Neural progenitor cell (in vitro differentiated cells): ENCODE measurements around the gene ADAM23. TPM values are rescaled to one million over a fixed set of nuclear protein-coding genes. Genes with fewer than 3 reads are reported as not detected.

ENCODE experiments used
- DNase-seq: peaks from one replicate; pipeline ENCODE4 v3.0.0-alpha.2; 2016; ENCODE audit warnings: low spot score
- H2AFZ ChIP-seq: fragments of 200-600 bp; sonication (generic); replicated peaks from 2 replicates; pipeline ENCODE4 v1.6.1; 2016; ENCODE audit warnings: antibody characterized with exemption
- H3F3A ChIP-seq: fragments of 200-600 bp; sonication (generic); 2 replicates; pipeline ENCODE4 v1.6.1; 2016; ENCODE audit warnings: antibody characterized with exemption, low read depth
- H3K27ac ChIP-seq: fragments of 200-600 bp; sonication (generic); 2 replicates; pipeline ENCODE4 v1.5.1; 2016; ENCODE audit warnings: mild to moderate bottlenecking
- H3K27me3 ChIP-seq: fragments of 200-600 bp; sonication (generic); 2 replicates; pipeline ENCODE4 v1.6.1; 2016; ENCODE audit warnings: mild to moderate bottlenecking, moderate library complexity
- H3K36me3 ChIP-seq: fragments of 200-600 bp; sonication (generic); 2 replicates; pipeline ENCODE4 v1.5.1; 2016
- H3K4me1 ChIP-seq: fragments of 200-600 bp; sonication (generic); 2 replicates; pipeline ENCODE4 v1.6.1; 2016; ENCODE audit warnings: mixed run types
- H3K4me2 ChIP-seq: fragments of 200-600 bp; sonication (generic); 2 replicates; pipeline ENCODE4 v1.6.1; 2016
- H3K4me3 ChIP-seq: fragments of 200-600 bp; sonication (generic); 2 replicates; pipeline ENCODE4 v1.5.1; 2016
- H3K79me2 ChIP-seq: fragments of 200-600 bp; sonication (generic); 2 replicates; pipeline ENCODE4 v1.6.1; 2016; ENCODE audit warnings: low read depth
- H3K9ac ChIP-seq: fragments of 200-600 bp; sonication (generic); 2 replicates; pipeline ENCODE4 v1.6.1; 2016
- H3K9me3 ChIP-seq: fragments of 200-600 bp; sonication (generic); 2 replicates; pipeline ENCODE4 v1.5.1; 2016; ENCODE audit warnings: low read depth
- H4K20me1 ChIP-seq: fragments of 200-600 bp; sonication (generic); 2 replicates; pipeline ENCODE4 v1.6.1; 2016; ENCODE audit warnings: low read depth
- H3K27ac Mint-ChIP-seq: 3 replicates; pipeline ENCODE4 v1.8.0; 2021; ENCODE audit warnings: mixed read lengths
- H3K27me3 Mint-ChIP-seq: 2 replicates; pipeline ENCODE4 v1.8.0; 2022; ENCODE audit warnings: low read depth, mild to moderate bottlenecking, inconsistent platforms, moderate library complexity, mixed read lengths; ENCODE audit not compliant: insufficient read depth
- H3K36me3 Mint-ChIP-seq: 3 replicates; pipeline ENCODE4 v1.8.0; 2021; ENCODE audit warnings: mixed read lengths
- H3K4me1 Mint-ChIP-seq: 3 replicates; pipeline ENCODE4 v1.8.0; 2021; ENCODE audit warnings: mixed read lengths
- H3K4me3 Mint-ChIP-seq: 3 replicates; pipeline ENCODE4 v1.8.0; 2021; ENCODE audit warnings: mild to moderate bottlenecking, moderate library complexity, mixed read lengths
- H3K9me3 Mint-ChIP-seq: 3 replicates; pipeline ENCODE4 v1.8.0; 2020; ENCODE audit warnings: mixed read lengths
- CTCF ChIP-seq: fragments of 200-600 bp; sonication (generic); IDR thresholded peaks from 2 replicates; pipeline ENCODE4 v1.5.1; 2017; ENCODE audit warnings: antibody characterized with exemption, mild to moderate bottlenecking
- EZH2 ChIP-seq: fragments of 200-600 bp; sonication (generic); IDR thresholded peaks from 2 replicates; pipeline ENCODE4 v1.6.1; 2017; ENCODE audit warnings: antibody characterized with exemption, mild to moderate bottlenecking, moderate library complexity
- EZH2phosphoT487 ChIP-seq: fragments of 200-600 bp; sonication (generic); IDR thresholded peaks from 2 replicates; pipeline ENCODE4 v1.6.1; 2017; ENCODE audit warnings: antibody characterized with exemption
- total RNA-seq: library from RNA; depleted of rRNA; stranded (reverse); fragments of >200 nt; gene quantifications from 2 replicates; pipeline ENCODE4 v1.2.3, GENCODE V29; 2015; ENCODE audit warnings: low replicate concordance

The ADAM23 gene
- total RNA-seq, 1 donor from 2014 or later, result 17.2 TPM

- no peak for TF ChIP-seq EZH2phosphoT487
- TF ChIP-seq CTCF, result no peak
- no peak for TF ChIP-seq EZH2
- no peaks in the 10 kb centered on the region for H3K27me3 ChIP-seq
- no peaks in the 10 kb centered on the region for H3K36me3 ChIP-seq
- Mint-ChIP-seq H3K36me3 (peaks cover 6% of the 10 kb centered on the region), H3K27me3 (no peaks in the 10 kb centered on the region), H3K27ac (no peak overlapping the region), H3K9me3 (no peaks in the 10 kb centered on the region), H3K4me1 (peaks cover 8% of the 10 kb centered on the region), H3K4me3 (no peak overlapping the region)
- peaks cover 15% of the 10 kb centered on the region for H3K4me1 ChIP-seq
- no peaks in the 10 kb centered on the region for H3K9me3 ChIP-seq
- H3K4me2 ChIP-seq, result no peak overlapping the region
- DNase-seq, result no peak
- no peak overlapping the region for H3K4me3 ChIP-seq
- H3K79me2 ChIP-seq, result no peaks in the 10 kb centered on the region
- no peak overlapping the region for H3K9ac ChIP-seq
- H3K27ac ChIP-seq, result no peak overlapping the region
- no peaks in the 10 kb centered on the region for H4K20me1 ChIP-seq
- H2AFZ ChIP-seq, result no peak overlapping the region
- H3F3A ChIP-seq, result no peaks in the 10 kb centered on the region
Observed at GRCh38 chr2:206512999-206513398, 69.7 kb downstream of the ADAM23 start.

- peaks cover 6% of the 10 kb centered on the region for H3K36me3 Mint-ChIP-seq
- no peak for DNase-seq
Observed at GRCh38 chr2:206515580-206515979, 72.2 kb downstream of the ADAM23 start.

GRCh38 chr2:206518997-206519396 is 75.7 kb downstream of the ADAM23 start:
- no peaks in the 10 kb centered on the region for H3K27me3 Mint-ChIP-seq
- Histone ChIP-seq H3K4me1 (peaks cover 22% of the 10 kb centered on the region), H3K27me3 (no peaks in the 10 kb centered on the region), H3K79me2 (no peaks in the 10 kb centered on the region), H2AFZ (no peak overlapping the region), H3K4me3 (no peak overlapping the region), H3K9ac (no peak overlapping the region), H3K4me2 (no peak overlapping the region), H3K36me3 (no peaks in the 10 kb centered on the region), H4K20me1 (no peaks in the 10 kb centered on the region), H3K27ac (no peak overlapping the region), H3F3A (peaks cover 15% of the 10 kb centered on the region), H3K9me3 (no peaks in the 10 kb centered on the region)
- no peak overlapping the region for H3K4me3 Mint-ChIP-seq
- TF ChIP-seq EZH2phosphoT487 (no peak), EZH2 (no peak), CTCF (no peak)
- H3K36me3 Mint-ChIP-seq, result peaks cover 5% of the 10 kb centered on the region
- no peaks in the 10 kb centered on the region for H3K9me3 Mint-ChIP-seq
- H3K27ac Mint-ChIP-seq, result no peak overlapping the region
- DNase-seq, result no peak
- H3K4me1 Mint-ChIP-seq, result peaks cover 2% of the 10 kb centered on the region

More at GRCh38 chr2:206515580-206515979, 72.2 kb downstream of the ADAM23 start:
- H3K4me3 Mint-ChIP-seq, result no peak overlapping the region
- H3K4me1 Mint-ChIP-seq, result peaks cover 6% of the 10 kb centered on the region
- TF ChIP-seq EZH2 (no peak), EZH2phosphoT487 (no peak), CTCF (no peak)
- Histone ChIP-seq H3K27me3 (no peaks in the 10 kb centered on the region), H3K4me2 (no peak overlapping the region), H3K27ac (no peak overlapping the region), H4K20me1 (no peaks in the 10 kb centered on the region), H3K9me3 (no peaks in the 10 kb centered on the region), H3K4me3 (no peak overlapping the region), H3K36me3 (no peaks in the 10 kb centered on the region), H3K4me1 (peaks cover 23% of the 10 kb centered on the region), H3F3A (peaks cover 9% of the 10 kb centered on the region), H3K79me2 (no peaks in the 10 kb centered on the region), H3K9ac (no peak overlapping the region), H2AFZ (no peak overlapping the region)
- no peak overlapping the region for H3K27ac Mint-ChIP-seq
- H3K9me3 Mint-ChIP-seq, result no peaks in the 10 kb centered on the region
- H3K27me3 Mint-ChIP-seq, result no peaks in the 10 kb centered on the region
